Measurements from ENCODE around the gene KIAA1143. TPM values are rescaled to one million over a fixed set of nuclear protein-coding genes. Genes with fewer than 3 reads are reported as not detected.

The KIAA1143 gene
- total and polyA plus RNA-seq, 2 experiments from 2014 or later = 49.2 to 63.9 TPM

- peak overlapping the region; percentile 84 for H3K27ac ChIP-seq (ENCODE audit: low read depth)
- H3K4me1 ChIP-seq (ENCODE audit: insufficient read depth) = no peaks in the 10 kb centered on the region; the same call in 1 of the 2 replicates
- no peak; the same call in 1 of the 3 replicates for ATAC-seq
- Mint-ChIP-seq H3K27me3 (ENCODE audit: insufficient read depth, low read depth, poor library complexity) (peaks cover 5% of the 10 kb centered on the region), H3K36me3 (ENCODE audit: low read depth) (peaks cover 73% of the 10 kb centered on the region), H3K4me1 (peaks cover 3% of the 10 kb centered on the region; the same call in 2 of the 3 replicates), H3K27ac (peak overlapping the region; percentile 100), H3K4me3 (peak overlapping the region; percentile 93), H3K9me3 (peaks cover 48% of the 10 kb centered on the region)
- H3K9me2 ChIP-seq (ENCODE audit: insufficient read depth) = peaks cover 4% of the 10 kb centered on the region; the same call in 1 of the 2 replicates
- H3K79me2 ChIP-seq (replicated peaks; ENCODE audit: insufficient read depth) = peaks cover 92% of the 10 kb centered on the region
- no peaks in the 10 kb centered on the region for H3K27me3 ChIP-seq (ENCODE audit: insufficient read depth)
- H2AFZ ChIP-seq = peak overlapping the region; percentile 53
- peak; percentile 33 for DNase-seq (ENCODE audit: low spot score)
- H3K4me3 ChIP-seq = peak overlapping the region; percentile 92
- TF ChIP-seq EZH2 (IDR thresholded peaks at IDR 0.05; ENCODE audit: low read depth, unreplicated experiment) = no peak
- no peak for TF ChIP-seq POLR2AphosphoS5 (IDR thresholded peaks at IDR 0.05; ENCODE audit: low read depth)
- no peak for TF ChIP-seq NANOG (IDR thresholded peaks at IDR 0.05; ENCODE audit: borderline replicate concordance)
- TF ChIP-seq, protein P1, sequence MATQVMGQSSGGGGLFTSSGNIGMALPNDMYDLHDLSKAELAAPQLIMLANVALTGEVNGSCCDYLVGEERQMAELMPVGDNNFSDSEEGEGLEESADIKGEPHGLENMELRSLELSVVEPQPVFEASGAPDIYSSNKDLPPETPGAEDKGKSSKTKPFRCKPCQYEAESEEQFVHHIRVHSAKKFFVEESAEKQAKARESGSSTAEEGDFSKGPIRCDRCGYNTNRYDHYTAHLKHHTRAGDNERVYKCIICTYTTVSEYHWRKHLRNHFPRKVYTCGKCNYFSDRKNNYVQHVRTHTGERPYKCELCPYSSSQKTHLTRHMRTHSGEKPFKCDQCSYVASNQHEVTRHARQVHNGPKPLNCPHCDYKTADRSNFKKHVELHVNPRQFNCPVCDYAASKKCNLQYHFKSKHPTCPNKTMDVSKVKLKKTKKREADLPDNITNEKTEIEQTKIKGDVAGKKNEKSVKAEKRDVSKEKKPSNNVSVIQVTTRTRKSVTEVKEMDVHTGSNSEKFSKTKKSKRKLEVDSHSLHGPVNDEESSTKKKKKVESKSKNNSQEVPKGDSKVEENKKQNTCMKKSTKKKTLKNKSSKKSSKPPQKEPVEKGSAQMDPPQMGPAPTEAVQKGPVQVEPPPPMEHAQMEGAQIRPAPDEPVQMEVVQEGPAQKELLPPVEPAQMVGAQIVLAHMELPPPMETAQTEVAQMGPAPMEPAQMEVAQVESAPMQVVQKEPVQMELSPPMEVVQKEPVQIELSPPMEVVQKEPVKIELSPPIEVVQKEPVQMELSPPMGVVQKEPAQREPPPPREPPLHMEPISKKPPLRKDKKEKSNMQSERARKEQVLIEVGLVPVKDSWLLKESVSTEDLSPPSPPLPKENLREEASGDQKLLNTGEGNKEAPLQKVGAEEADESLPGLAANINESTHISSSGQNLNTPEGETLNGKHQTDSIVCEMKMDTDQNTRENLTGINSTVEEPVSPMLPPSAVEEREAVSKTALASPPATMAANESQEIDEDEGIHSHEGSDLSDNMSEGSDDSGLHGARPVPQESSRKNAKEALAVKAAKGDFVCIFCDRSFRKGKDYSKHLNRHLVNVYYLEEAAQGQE (IDR thresholded peaks at IDR 0.05; ENCODE audit: unreplicated experiment) = no peak
- TF ChIP-seq CREB1 (CRISPR knock-in tag; IDR thresholded peaks at IDR 0.05; ENCODE audit: low read depth) = no peak
- no peak for TF ChIP-seq ZNF462 (CRISPR knock-in tag; IDR thresholded peaks at IDR 0.05)
- no peak for TF ChIP-seq ZNF114 (CRISPR knock-in tag; IDR thresholded peaks at IDR 0.05)
- TF ChIP-seq JUNB (IDR thresholded peaks at IDR 0.05; ENCODE audit: unreplicated experiment) = no peak
- TF ChIP-seq STAT1 (IDR thresholded peaks at IDR 0.05; ENCODE audit: unreplicated experiment) = no peak
- TF ChIP-seq, protein P2, sequence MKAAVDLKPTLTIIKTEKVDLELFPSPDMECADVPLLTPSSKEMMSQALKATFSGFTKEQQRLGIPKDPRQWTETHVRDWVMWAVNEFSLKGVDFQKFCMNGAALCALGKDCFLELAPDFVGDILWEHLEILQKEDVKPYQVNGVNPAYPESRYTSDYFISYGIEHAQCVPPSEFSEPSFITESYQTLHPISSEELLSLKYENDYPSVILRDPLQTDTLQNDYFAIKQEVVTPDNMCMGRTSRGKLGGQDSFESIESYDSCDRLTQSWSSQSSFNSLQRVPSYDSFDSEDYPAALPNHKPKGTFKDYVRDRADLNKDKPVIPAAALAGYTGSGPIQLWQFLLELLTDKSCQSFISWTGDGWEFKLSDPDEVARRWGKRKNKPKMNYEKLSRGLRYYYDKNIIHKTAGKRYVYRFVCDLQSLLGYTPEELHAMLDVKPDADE (IDR thresholded peaks at IDR 0.05) = no peak
- no peak for TF ChIP-seq ZNF331 (CRISPR knock-in tag; IDR thresholded peaks at IDR 0.05; ENCODE audit: low read depth)
- no peak for TF ChIP-seq EZH2phosphoT487 (IDR thresholded peaks at IDR 0.05; ENCODE audit: unreplicated experiment)
- no peak for TF ChIP-seq CTCF (conservative IDR thresholded peaks at IDR 0.05; ENCODE audit: low read depth in 2 of 2)
- H3K4me2 ChIP-seq = peak overlapping the region; percentile 92
- H4K20me1 ChIP-seq (replicated peaks; ENCODE audit: insufficient read depth) = 0 out of 2 replicates have a peak, but pooled peaks cover 4% of the 10 kb centered on the region
- peaks cover 24% of the 10 kb centered on the region for H3K36me3 ChIP-seq (ENCODE audit: insufficient read depth)
- H3F3A ChIP-seq (replicated peaks; ENCODE audit: low read depth) = no peaks in the 10 kb centered on the region; the same call in 1 of the 2 replicates
Observed at GRCh38 chr3:44761101-44761423, 357 bp downstream of the KIAA1143 start.
